Mesenteric fat pad (tissue), 1 donor: ENCODE results near the gene SYDE1. TPM values are rescaled to one million over a fixed set of nuclear protein-coding genes. Genes with fewer than 3 reads are reported as not detected.

Experiments used
- total RNA-seq: library from RNA; stranded (reverse); fragmentation: NEBNext Ultra II Directional; extraction: Animal tissue kit (Norgen Biotek cat#: 25700); gene quantifications from one replicate; pipeline ENCODE4 v1.2.1, GENCODE V29; 2021
- donor health status: DM: yes; HTN: yes; CAD: no.

SYDE1 gene
- total RNA-seq, 1 donor from 2014 or later, result 38.6 TPM

Other genes with a start within 250 kb of the SYDE1 start
- not detected for gene OR7A17, start 221.3 kb upstream of the SYDE1 start, total RNA-seq
- not detected for gene OR7C2, start 165.9 kb upstream of the SYDE1 start, total RNA-seq
- not detected for gene SLC1A6, start 127.5 kb upstream of the SYDE1 start, total RNA-seq
- gene CASP14, start 57.9 kb upstream of the SYDE1 start, total RNA-seq, result not detected
- gene OR1I1, start 25.2 kb upstream of the SYDE1 start, total RNA-seq, result not detected
- gene NOTCH3, start 93.6 kb downstream of the SYDE1 start, total RNA-seq, result 60.3 TPM
- gene EPHX3, start 125.0 kb downstream of the SYDE1 start, total RNA-seq, result 0.35 TPM
- gene BRD4, start 225.1 kb downstream of the SYDE1 start, total RNA-seq, result 96.3 TPM